Coronary artery (tissue), 2 donors: ENCODE measurements around the gene TMEM256.

ENCODE experiments used
- DNase-seq: peaks from one replicate; pipeline ENCODE4 v3.0.0-alpha.2; 2017; ENCODE audit warnings: low spot score
- H3K27ac ChIP-seq, 2 donors: fragments of 200-600 bp; sonication (generic); one replicate each; pipeline ENCODE4 v1.5.1; 2016 to 2019
- H3K4me3 ChIP-seq: fragments of 200-600 bp; sonication (generic); 2 replicates; pipeline ENCODE4 v1.5.1; 2016; ENCODE audit warnings: mild to moderate bottlenecking, moderate library complexity
- CTCF ChIP-seq: fragments of 200-600 bp; sonication (generic); IDR thresholded peaks from one replicate; pipeline ENCODE4 v1.5.1; 2019; ENCODE audit warnings: antibody characterized with exemption

TMEM256 gene

GRCh38 chr17:7428557-7428956 lies 24.7 kb upstream of the TMEM256 start, which contains the start of gene SPEM3:
TSS of gene SPEM3 (plus strand) at chr17:7428857. CDS start at chr17:7428903, 46 bp downstream.
- no peak within 1 kb of the TSS for H3K27ac ChIP-seq
- DNase-seq, result no peak
- no peak for TF ChIP-seq CTCF
- H3K4me3 ChIP-seq, result no peak within 1 kb of the TSS

GRCh38 chr17:7427549-7427948 lies 23.7 kb upstream of the TMEM256 start:
- Histone ChIP-seq H3K4me3 (no peak overlapping the region), H3K27ac (no peak overlapping the region)
- DNase-seq, result no peak
- TF ChIP-seq CTCF, result no peak

- no peak for TF ChIP-seq CTCF
- no peak overlapping the region for H3K4me3 ChIP-seq
- no peak overlapping the region for H3K27ac ChIP-seq
- DNase-seq, result no peak
Measured at GRCh38 chr17:7426896-7427489, 23.1 kb upstream of the TMEM256 start.

GRCh38 chr17:7426203-7426863 lies 22.4 kb upstream of the TMEM256 start:
- no peak overlapping the region for H3K27ac ChIP-seq
- no peak for TF ChIP-seq CTCF
- H3K4me3 ChIP-seq, result no peak overlapping the region
- no peak for DNase-seq

- no peak overlapping the region for H3K27ac ChIP-seq
- no peak overlapping the region for H3K4me3 ChIP-seq
- no peak for TF ChIP-seq CTCF
- no peak for DNase-seq
Measured at GRCh38 chr17:7425756-7426155, 21.9 kb upstream of the TMEM256 start.

- DNase-seq, result no peak
- TF ChIP-seq CTCF, result no peak
Measured at GRCh38 chr17:7425316-7425715, 21.4 kb upstream of the TMEM256 start, which contains the start of gene SPEM2. TSS of gene SPEM2 (plus strand) at chr17:7425616. CDS start at chr17:7425689, 73 bp downstream.

GRCh38 chr17:7423679-7424078 lies 19.8 kb upstream of the TMEM256 start:
- TF ChIP-seq CTCF, result no peak

More at GRCh38 chr17:7425316-7425715, 21.4 kb upstream of the TMEM256 start, which contains the start of gene SPEM2:
- Histone ChIP-seq H3K27ac (no peak within 1 kb of the TSS), H3K4me3 (no peak within 1 kb of the TSS)

More at GRCh38 chr17:7423679-7424078, 19.8 kb upstream of the TMEM256 start:
- no peak overlapping the region for H3K4me3 ChIP-seq
- DNase-seq, result no peak
- no peak overlapping the region for H3K27ac ChIP-seq
